Transverse colon (tissue), 4 donors: Measurements from ENCODE around the gene DUSP12. TPM values are rescaled to one million over a fixed set of nuclear protein-coding genes. Genes with fewer than 3 reads are reported as not detected.

Source experiments
- DNase-seq: peaks from one replicate; pipeline ENCODE4 v3.0.0-alpha.2; 2019
- H3K27ac ChIP-seq, 4 donors: fragments of 200-600 bp; sonication (generic); 2 replicates each; pipeline ENCODE4 v1.5.1; 2016 to 2018; ENCODE audit warnings: inconsistent platforms in 4 of 4
- H3K27me3 ChIP-seq: fragments of 200-600 bp; sonication (generic); 2 replicates; pipeline ENCODE4 v1.5.1; 2017; ENCODE audit warnings: inconsistent platforms
- H3K36me3 ChIP-seq, 4 donors: fragments of 200-600 bp; sonication (generic); 2 replicates each; pipeline ENCODE4 v1.5.1; 2017 to 2019; ENCODE audit warnings: inconsistent platforms in 4 of 4
- H3K4me1 ChIP-seq, 4 donors: fragments of 200-600 bp; sonication (generic); 2 replicates each; pipeline ENCODE4 v1.5.1; 2017 to 2020; ENCODE audit warnings: inconsistent platforms in 4 of 4
- H3K4me3 ChIP-seq, 4 donors: fragments of 200-600 bp; sonication (generic); 1 replicate in 1 of 4; 2 replicates in 3 of 4; pipeline versions ENCODE4 v1.5.1 to v1.6.1; 2017 to 2019; ENCODE audit warnings: inconsistent platforms in 4 of 4
- H3K9me3 ChIP-seq, 2 donors: fragments of 200-600 bp; sonication (generic); 2 replicates each; pipeline ENCODE4 v1.5.1; 2017 to 2019; ENCODE audit warnings: inconsistent platforms in 2 of 2
- EP300 ChIP-seq: sonication (generic); formaldehyde crosslinking; IDR thresholded peaks from one replicate; pipeline ENCODE4 v1.6.1; 2017; ENCODE audit warnings: antibody characterized with exemption, low read depth
- POLR2A ChIP-seq: fragments of 450-650 bp; IDR thresholded peaks from one replicate; pipeline ENCODE4 v1.6.1; 2016; ENCODE audit warnings: antibody characterized with exemption, mild to moderate bottlenecking, moderate library complexity
- POLR2AphosphoS5 ChIP-seq, 3 donors: sonication (generic); formaldehyde crosslinking; IDR thresholded peaks; one replicate each; pipeline ENCODE4 v1.6.1; 2016; ENCODE audit warnings: antibody characterized with exemption in 3 of 3
- WGBS, 2 donors: methylation state at CpG; one replicate each; pipeline ENCODE4 v1.1.5; 2018; ENCODE audit warnings: low coverage in 1 of 2; 5-methylcytosine and 5-hydroxymethylcytosine counted together
- in situ Hi-C, 4 donors: fragments of 200-750 bp; cut with MboI; loops; one replicate each; pipeline versions ENCODE4 v1.15.0 to v1.15.1; 2017; ENCODE audit warnings: low sequenced_read_pairs in 3 of 4, low pct_ligation_motif_present in 1 of 4, low pct_unique_long_range_greater_than_20kb in 1 of 4
- intact Hi-C: fragments of 100-400 bp; cut with DNase I; formaldehyde crosslinking; loops from one replicate; pipeline ENCODE4 v1.15.1; 2023; ENCODE audit warnings: low total_unique reads
- total RNA-seq, 4 donors: library from RNA; depleted of rRNA; stranded (reverse); fragments of >200 nt; gene quantifications; one replicate each; pipeline ENCODE4 v1.1.0, GENCODE V29; 2016
- TF ChIP-seq, protein P1 (sequence below), 5 experiments: fragments of 200-600 bp in 3 of 5; fragments of 450-650 bp in 2 of 5; sonication (generic) in 3 of 5; IDR thresholded peaks; 1 replicate in 2 of 5; 2 replicates in 3 of 5; pipeline ENCODE4 v1.5.1; 2016 to 2017; ENCODE audit warnings: antibody characterized with exemption in 5 of 5, inconsistent platforms in 3 of 5, mild to moderate bottlenecking in 2 of 5, moderate library complexity in 1 of 5

The DUSP12 gene, protein sequence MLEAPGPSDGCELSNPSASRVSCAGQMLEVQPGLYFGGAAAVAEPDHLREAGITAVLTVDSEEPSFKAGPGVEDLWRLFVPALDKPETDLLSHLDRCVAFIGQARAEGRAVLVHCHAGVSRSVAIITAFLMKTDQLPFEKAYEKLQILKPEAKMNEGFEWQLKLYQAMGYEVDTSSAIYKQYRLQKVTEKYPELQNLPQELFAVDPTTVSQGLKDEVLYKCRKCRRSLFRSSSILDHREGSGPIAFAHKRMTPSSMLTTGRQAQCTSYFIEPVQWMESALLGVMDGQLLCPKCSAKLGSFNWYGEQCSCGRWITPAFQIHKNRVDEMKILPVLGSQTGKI
- total RNA-seq, result 10 to 100 TPM in 3 of 4 donors, not detected in 1; 26.2 to 62.5 (median 28.4) TPM

DNA sequence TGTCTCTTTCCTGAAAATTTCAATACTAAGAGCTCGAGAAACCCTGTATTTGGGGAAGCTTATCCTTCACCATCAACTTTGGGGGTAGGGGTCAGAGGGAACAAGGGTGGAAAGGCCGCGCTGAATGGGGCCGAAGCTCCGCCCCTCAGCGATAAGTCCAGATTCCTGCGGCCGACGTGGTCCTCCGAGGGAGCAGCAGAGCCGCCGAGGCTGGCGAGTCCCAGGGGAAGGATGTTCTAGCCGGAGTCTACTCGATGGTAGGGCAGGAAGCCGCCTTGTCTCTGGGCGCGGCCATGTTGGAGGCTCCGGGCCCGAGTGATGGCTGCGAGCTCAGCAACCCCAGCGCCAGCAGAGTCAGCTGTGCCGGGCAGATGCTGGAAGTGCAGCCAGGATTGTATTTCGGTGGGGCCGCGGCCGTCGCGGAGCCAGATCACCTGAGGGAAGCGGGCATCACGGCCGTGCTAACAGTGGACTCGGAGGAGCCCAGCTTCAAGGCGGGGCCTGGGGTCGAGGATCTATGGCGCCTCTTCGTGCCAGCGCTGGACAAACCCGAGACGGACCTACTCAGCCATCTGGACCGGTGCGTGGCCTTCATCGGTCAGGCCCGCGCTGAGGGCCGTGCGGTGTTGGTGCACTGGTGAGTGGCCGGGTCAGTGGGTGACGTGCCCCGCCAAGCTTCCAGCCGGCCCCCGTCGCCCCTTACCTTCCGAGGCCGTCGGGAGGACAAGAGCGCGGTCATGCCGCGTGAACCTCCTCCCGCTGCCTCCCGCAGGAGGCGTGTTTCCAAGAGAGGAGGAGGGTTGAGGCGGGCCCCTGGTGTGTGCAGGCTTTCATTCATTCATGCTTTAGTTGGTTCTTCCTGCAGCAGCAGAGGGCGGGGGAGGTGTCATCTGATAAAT is at the start of gene DUSP12:
Gene DUSP12 (plus strand): TSS at position 278 of the 899 bp plus-strand sequence. CDS start 16 bp downstream, at position 294.
- intact Hi-C loops (no loop called here), in situ Hi-C loops (loop anchor here (10.0 to 25.0 kb wide), 5 partner anchors 112 to 687 kb away; partner anchors contain the start of genes FCGR3B (in 3 of the 4) and ARHGAP30 (in 1 of the 4))
- DNase-seq, result peak; percentile 93
- peak within 1 kb of the TSS; percentile 85 to 95 (median 86) for H3K27ac ChIP-seq
- peak within 1 kb of the TSS; percentile 52 to 89 (median 71) for H3K4me3 ChIP-seq
- WGBS, 2 donors, result 0 to 1% methylated on average over 1 to 39 of the region's 65 CpGs
- H3K9me3 ChIP-seq, result no peaks in the 10 kb centered on the region
- peaks cover 0 to 33% (median 16%) of the 10 kb centered on the region in 4 donors for H3K36me3 ChIP-seq
- H3K4me1 ChIP-seq, result peaks cover 4 to 20% (median 11%) of the 10 kb centered on the region in 4 donors
- peaks cover 19% of the 10 kb centered on the region for H3K27me3 ChIP-seq
- TF ChIP-seq POLR2AphosphoS5 (IDR thresholded peaks at IDR 0.05) (peak; percentile 11 to 67 (median 55)), POLR2A (peak; percentile 53), EP300 (no peak)
- TF ChIP-seq, protein P1, sequence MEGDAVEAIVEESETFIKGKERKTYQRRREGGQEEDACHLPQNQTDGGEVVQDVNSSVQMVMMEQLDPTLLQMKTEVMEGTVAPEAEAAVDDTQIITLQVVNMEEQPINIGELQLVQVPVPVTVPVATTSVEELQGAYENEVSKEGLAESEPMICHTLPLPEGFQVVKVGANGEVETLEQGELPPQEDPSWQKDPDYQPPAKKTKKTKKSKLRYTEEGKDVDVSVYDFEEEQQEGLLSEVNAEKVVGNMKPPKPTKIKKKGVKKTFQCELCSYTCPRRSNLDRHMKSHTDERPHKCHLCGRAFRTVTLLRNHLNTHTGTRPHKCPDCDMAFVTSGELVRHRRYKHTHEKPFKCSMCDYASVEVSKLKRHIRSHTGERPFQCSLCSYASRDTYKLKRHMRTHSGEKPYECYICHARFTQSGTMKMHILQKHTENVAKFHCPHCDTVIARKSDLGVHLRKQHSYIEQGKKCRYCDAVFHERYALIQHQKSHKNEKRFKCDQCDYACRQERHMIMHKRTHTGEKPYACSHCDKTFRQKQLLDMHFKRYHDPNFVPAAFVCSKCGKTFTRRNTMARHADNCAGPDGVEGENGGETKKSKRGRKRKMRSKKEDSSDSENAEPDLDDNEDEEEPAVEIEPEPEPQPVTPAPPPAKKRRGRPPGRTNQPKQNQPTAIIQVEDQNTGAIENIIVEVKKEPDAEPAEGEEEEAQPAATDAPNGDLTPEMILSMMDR (IDR thresholded peaks at IDR 0.05), result peak in 1 of 5 experiments; percentile 16

DNA sequence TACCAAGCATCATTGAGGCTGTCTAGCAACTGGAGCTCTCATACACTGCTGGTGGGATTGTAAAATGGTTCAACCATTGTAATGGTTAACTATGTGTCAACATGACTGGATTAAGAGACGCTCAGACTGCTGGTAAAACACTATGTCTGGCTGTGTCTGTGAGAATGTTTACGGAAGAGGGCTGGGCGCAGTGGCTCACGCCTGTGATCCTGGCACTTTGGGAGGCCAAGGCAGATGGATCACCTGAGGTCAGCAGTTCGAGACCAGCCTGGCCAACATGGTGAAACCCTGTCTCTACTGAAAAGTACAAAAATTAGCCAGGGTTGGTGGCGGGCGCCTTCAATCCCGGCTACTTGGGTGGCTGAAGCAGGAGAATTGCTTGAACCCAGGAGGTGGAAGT is 47.3 kb upstream of the DUSP12 start:
- 57% methylated on average over 8 of the region's 8 CpGs; no CpG with 5 or more reads in 1 of the 2 donors for WGBS, 2 donors
- Histone ChIP-seq H3K27me3 (no peaks in the 10 kb centered on the region), H3K4me1 (no peaks in the 10 kb centered on the region), H3K36me3 (no peaks in the 10 kb centered on the region), H3K9me3 (no peaks in the 10 kb centered on the region), H3K27ac (no peak overlapping the region), H3K4me3 (no peak overlapping the region)
- intact Hi-C loops, result no loop called here
- TF ChIP-seq, protein P1 (IDR thresholded peaks at IDR 0.05), result no peak
- TF ChIP-seq POLR2A (no peak), EP300 (no peak), POLR2AphosphoS5 (IDR thresholded peaks at IDR 0.05) (no peak)
- DNase-seq, result peak; percentile 53
- in situ Hi-C loops, result no loop called here

DNA sequence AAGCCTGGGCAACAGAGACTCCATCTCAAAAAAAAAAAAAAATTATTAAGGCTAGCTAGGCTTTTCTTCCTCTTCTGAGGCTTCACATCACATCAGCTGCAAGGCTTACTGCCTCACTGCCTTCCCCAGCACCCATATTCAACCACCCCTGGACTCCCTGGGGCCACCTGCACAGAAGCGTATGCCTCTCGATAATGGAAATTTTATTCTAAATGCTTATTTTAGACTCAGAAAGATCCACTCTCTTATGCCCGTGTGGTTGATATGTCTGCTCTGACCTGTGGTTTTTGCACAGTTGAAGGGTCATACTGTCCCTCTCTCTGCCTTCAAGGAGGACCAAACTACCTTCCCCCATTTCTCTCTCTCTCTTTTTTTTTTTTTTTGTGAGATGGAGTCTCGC is 44.0 kb upstream of the DUSP12 start:
- Histone ChIP-seq H3K9me3 (no peaks in the 10 kb centered on the region), H3K27ac (no peak overlapping the region), H3K27me3 (no peaks in the 10 kb centered on the region), H3K36me3 (no peaks in the 10 kb centered on the region), H3K4me1 (no peaks in the 10 kb centered on the region), H3K4me3 (no peak overlapping the region)
- no peak for DNase-seq
- in situ Hi-C loops (no loop called here), intact Hi-C loops (no loop called here)
- 90 to 100% methylated on average over 1 to 4 of the region's 4 CpGs for WGBS, 2 donors
- TF ChIP-seq POLR2A (no peak), POLR2AphosphoS5 (IDR thresholded peaks at IDR 0.05) (no peak), EP300 (no peak)
- TF ChIP-seq, protein P1 (IDR thresholded peaks at IDR 0.05), result no peak

DNA sequence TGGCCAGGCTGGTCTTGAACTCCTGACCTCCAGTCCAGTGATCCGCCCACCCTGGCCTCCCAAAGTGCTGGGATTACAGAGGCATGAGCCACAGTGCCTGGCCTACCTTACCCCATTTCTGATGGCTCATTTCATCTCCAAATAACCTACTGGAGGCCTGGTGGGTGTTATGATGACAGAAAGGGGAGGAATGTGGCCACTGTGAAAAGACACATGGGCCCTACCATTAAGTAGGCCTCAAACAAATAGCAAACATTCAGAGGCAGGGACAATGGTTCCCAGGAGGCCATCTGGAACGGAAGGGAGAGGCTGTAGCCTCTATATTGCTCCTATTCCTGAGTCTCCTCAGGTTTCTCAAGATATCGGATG is 43.5 kb upstream of the DUSP12 start:
- no peaks in the 10 kb centered on the region for H3K36me3 ChIP-seq
- no peaks in the 10 kb centered on the region for H3K27me3 ChIP-seq
- H3K4me3 ChIP-seq, result no peak overlapping the region
- TF ChIP-seq, protein P1 (IDR thresholded peaks at IDR 0.05), result no peak
- TF ChIP-seq POLR2AphosphoS5 (IDR thresholded peaks at IDR 0.05) (no peak), POLR2A (no peak), EP300 (no peak)
- no peak overlapping the region for H3K27ac ChIP-seq
- intact Hi-C loops (no loop called here), in situ Hi-C loops (no loop called here)
- no peaks in the 10 kb centered on the region for H3K9me3 ChIP-seq
- H3K4me1 ChIP-seq, result no peaks in the 10 kb centered on the region
- 72 to 83% methylated on average over 2 to 3 of the region's 3 CpGs for WGBS, 2 donors
- no peak for DNase-seq
